ENCODE data around the gene CCDC85C. TPM values are rescaled to one million over a fixed set of nuclear protein-coding genes. Genes with fewer than 3 reads are reported as not detected.
A peak's percentile ranks its signal among the peaks of the same experiment; 100 is the strongest.

The CCDC85C gene
- total and polyA plus RNA-seq, 8 donors, result 10.5 to 28.6 (median 15.9) TPM

DNA sequence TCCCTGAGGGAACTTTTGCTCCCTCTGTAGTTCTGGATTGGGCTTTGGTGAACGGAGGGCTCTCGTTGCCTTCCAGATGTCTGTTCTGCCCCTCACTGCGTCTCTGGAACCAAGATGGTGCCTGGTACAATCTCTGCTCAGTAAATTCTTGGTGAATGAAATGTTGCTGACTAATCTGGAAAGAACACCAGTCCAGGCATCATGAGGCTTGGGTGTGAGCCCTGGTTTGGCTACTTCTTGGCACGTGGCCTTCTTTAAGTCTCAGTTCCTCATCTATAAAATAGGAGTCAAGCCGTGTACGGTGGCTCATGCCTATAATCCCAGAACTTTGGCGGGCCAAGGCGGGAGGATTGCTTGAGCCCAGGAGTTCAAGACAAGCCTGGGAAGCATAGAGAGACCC, 45.2 kb upstream of the CCDC85C start:
- intact Hi-C loops (cut with DNase I; ENCODE audit: low total_unique reads), result no loop called here
- H3K27ac ChIP-seq, result no peak overlapping the region
- no peaks in the 10 kb centered on the region for H3K9me3 ChIP-seq
- DNase-seq, result no peak
- H3K36me3 ChIP-seq, result peaks cover 0 to 4% (median 0%) of the 10 kb centered on the region in 4 donors
- no peak for TF ChIP-seq POLR2A (IDR thresholded peaks at IDR 0.05)
- TF ChIP-seq, protein P1, sequence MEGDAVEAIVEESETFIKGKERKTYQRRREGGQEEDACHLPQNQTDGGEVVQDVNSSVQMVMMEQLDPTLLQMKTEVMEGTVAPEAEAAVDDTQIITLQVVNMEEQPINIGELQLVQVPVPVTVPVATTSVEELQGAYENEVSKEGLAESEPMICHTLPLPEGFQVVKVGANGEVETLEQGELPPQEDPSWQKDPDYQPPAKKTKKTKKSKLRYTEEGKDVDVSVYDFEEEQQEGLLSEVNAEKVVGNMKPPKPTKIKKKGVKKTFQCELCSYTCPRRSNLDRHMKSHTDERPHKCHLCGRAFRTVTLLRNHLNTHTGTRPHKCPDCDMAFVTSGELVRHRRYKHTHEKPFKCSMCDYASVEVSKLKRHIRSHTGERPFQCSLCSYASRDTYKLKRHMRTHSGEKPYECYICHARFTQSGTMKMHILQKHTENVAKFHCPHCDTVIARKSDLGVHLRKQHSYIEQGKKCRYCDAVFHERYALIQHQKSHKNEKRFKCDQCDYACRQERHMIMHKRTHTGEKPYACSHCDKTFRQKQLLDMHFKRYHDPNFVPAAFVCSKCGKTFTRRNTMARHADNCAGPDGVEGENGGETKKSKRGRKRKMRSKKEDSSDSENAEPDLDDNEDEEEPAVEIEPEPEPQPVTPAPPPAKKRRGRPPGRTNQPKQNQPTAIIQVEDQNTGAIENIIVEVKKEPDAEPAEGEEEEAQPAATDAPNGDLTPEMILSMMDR (IDR thresholded peaks at IDR 0.05), result no peak
- TF ChIP-seq EP300 (IDR thresholded peaks at IDR 0.05), result no peak
- no peak for TF ChIP-seq POLR2AphosphoS5 (IDR thresholded peaks at IDR 0.05)
- no peak overlapping the region for H3K4me3 ChIP-seq
- peaks cover 0 to 27% (median 12%) of the 10 kb centered on the region in 3 donors for H3K27me3 ChIP-seq
- WGBS, 5 donors, result 71 to 91% (median 82%) methylated on average over 8 of the region's 8 CpGs
- peaks cover 12 to 23% (median 18%) of the 10 kb centered on the region in 4 donors for H3K4me1 ChIP-seq

DNA sequence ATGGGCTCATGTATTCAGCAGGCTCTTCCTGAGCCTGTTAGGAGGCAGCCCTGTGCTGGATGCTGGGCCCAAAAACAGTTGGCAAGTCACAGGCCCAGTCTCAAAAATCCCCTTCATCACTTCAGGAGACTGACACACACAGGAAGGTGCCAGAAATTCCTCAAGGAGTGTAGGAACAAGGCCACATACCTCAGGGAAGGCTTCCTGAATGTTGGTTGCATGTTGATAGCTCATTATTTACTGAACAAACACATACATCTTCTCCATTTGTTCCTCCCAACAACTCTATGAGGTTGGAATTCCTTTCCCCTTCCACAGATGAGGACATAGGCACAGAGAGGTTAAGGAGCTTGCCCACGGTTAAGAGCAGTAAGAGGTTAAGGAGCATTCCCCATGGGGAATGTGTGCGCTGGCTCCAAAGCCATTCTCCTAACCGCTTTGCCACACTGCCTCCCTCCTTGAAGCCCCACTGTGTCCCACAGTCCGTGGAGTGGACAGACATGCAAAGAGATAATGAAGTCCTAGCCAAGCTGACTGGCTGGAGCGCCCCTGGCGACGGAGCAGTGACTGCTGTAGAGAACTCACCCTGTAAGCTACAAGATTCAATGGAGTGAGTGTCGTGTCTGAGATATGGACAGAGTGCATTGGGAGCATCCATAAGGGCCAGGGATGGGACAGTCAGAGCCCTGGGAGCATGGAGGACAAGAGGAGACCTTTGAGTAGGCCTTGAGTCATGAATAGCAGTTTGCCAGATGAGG, 44.2 kb upstream of the CCDC85C start:
- WGBS, 5 donors, result 84 to 87% (median 87%) methylated on average over 8 of the region's 8 CpGs
- TF ChIP-seq, protein P1 (IDR thresholded peaks at IDR 0.05), result no peak
- TF ChIP-seq POLR2AphosphoS5 (IDR thresholded peaks at IDR 0.05), result no peak
- TF ChIP-seq POLR2A (IDR thresholded peaks at IDR 0.05), result no peak
- TF ChIP-seq EP300 (IDR thresholded peaks at IDR 0.05), result no peak

DNA sequence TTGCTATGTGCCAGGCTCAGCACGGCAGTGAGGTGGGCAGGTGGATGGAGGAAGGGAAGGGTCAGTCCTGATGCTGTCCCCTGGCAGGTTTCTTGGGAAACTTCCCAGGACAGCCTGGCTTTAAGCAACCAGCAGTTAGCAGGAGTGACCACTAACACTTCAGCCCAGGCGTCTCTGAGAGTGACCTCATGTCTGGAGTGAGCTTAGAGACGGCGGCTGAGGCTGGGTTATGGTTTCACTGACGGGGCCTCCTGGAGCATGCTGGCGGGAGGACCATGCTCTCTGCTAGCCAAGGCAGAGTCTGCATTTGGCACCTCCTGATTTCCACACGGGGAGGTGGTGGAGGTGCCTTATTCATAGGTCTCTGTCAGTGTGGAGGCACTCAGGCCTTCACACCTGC, 43.4 kb upstream of the CCDC85C start:
- H3K9me3 ChIP-seq, result no peaks in the 10 kb centered on the region
- peaks cover 0 to 29% (median 12%) of the 10 kb centered on the region in 3 donors for H3K27me3 ChIP-seq
- TF ChIP-seq, protein P1 (IDR thresholded peaks at IDR 0.05), result no peak
- TF ChIP-seq POLR2A (IDR thresholded peaks at IDR 0.05) (no peak), POLR2AphosphoS5 (IDR thresholded peaks at IDR 0.05) (no peak), EP300 (IDR thresholded peaks at IDR 0.05) (no peak)
- peaks cover 0 to 2% (median 0%) of the 10 kb centered on the region in 4 donors for H3K36me3 ChIP-seq
- H3K27ac ChIP-seq, result no peak overlapping the region
- H3K4me1 ChIP-seq, result peaks cover 12 to 19% (median 17%) of the 10 kb centered on the region in 4 donors
- H3K4me3 ChIP-seq, result no peak overlapping the region
- intact Hi-C loops (cut with DNase I; ENCODE audit: low total_unique reads), result no loop called here
- DNase-seq, result no peak
- 78 to 88% (median 81%) methylated on average over 6 to 7 of the region's 7 CpGs for WGBS, 5 donors

More for the DNA sequence above, 44.2 kb upstream of the CCDC85C start:
- Histone ChIP-seq H3K36me3 (peaks cover 0 to 4% (median 0%) of the 10 kb centered on the region in 4 donors), H3K9me3 (no peaks in the 10 kb centered on the region), H3K27ac (no peak overlapping the region), H3K27me3 (peaks cover 0 to 29% (median 12%) of the 10 kb centered on the region in 3 donors), H3K4me1 (peaks cover 12 to 19% (median 17%) of the 10 kb centered on the region in 4 donors), H3K4me3 (no peak overlapping the region)
- no peak for DNase-seq
- intact Hi-C loops (cut with DNase I; ENCODE audit: low total_unique reads), result no loop called here

DNA sequence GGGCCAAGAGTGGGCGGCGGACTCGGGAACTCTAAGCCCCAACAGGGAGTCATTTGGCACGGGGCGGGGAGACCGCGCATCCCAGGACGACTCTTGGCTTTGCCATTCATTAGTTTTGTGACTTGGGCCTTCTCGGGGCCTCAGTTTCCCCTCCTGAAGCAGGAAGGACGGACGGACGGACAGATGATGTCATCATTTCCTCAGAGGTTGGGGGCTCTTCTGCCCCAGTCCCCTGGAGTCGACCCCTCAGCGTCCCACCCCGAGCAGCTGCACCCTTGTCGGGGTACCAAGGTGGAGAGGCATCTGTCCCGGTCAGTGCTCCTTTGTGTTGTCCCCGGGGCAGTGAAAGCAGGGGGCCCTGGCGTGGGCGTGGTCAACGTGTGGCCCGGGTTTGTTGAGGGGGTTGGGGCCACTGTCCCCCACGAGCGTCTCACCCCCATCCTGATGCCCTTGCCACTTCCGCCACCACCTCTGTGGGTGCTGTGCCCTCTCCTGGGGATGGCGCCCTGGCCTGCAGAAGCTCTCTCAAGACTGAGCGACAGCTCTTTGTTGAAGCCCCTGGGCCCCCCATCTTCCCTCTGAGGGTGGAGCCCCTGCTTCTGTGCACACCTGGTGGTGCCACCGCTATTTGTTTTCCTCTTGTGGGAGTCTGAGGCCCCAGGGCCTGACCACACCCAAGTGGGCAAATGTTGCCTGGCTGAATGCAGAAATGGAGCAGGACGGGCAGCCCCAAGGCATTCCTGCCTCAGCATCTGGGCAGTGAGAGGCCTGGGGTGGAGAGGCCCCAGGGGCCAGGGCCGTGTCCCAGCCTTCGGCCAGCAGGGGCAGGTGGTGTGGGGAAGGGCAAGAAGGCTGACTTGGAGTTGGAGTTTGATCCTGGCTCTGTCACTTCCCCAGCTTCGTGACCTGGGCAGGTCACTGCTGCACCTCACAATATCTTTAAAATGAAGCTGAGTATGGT, 41.8 kb upstream of the CCDC85C start:
- Histone ChIP-seq H3K27me3 (peaks cover 0 to 29% (median 12%) of the 10 kb centered on the region in 3 donors), H3K4me3 (peak overlapping the region; percentile 46 to 63 (median 52)), H3K9me3 (no peaks in the 10 kb centered on the region), H3K4me1 (peaks cover 12 to 19% (median 17%) of the 10 kb centered on the region in 4 donors), H3K27ac (peak overlapping the region in 2 of 5 donors; percentile 27 to 56), H3K36me3 (no peaks in the 10 kb centered on the region)
- intact Hi-C loops (cut with DNase I; ENCODE audit: low total_unique reads), result no loop called here
- TF ChIP-seq EP300 (IDR thresholded peaks at IDR 0.05) (no peak), POLR2AphosphoS5 (IDR thresholded peaks at IDR 0.05) (no peak), POLR2A (IDR thresholded peaks at IDR 0.05) (no peak)
- TF ChIP-seq, protein P1 (IDR thresholded peaks at IDR 0.05), result no peak
- DNase-seq, result no peak
- WGBS, 5 donors, result 43 to 51% (median 45%) methylated on average over 22 to 32 of the region's 32 CpGs
